ENCODE results near the gene ARHGEF28.

ARHGEF28 gene

GRCh38 chr5:73823508-73823925, 197.5 kb downstream of the ARHGEF28 start:
- DNase-seq = no peak

DNA sequence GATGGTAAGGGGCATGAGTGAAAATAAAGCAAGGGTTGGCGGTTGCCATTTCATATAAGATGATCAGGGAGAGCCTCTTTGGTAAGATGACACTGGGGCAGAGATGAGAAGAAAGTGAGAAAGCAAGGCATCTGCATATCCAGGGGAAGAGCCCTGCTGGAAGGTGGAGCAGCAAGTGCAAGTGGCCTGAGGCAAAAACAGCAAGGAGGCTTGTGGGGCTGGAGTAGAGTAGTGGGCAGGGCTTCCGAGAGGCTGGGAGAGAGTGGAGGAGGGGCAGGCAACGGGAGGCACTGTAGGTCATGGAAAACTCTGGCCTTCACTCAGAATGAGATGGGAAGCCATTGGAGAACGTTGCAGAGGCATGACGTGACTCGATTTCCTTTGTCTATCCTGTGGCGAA, 199.2 kb downstream of the ARHGEF28 start:
- DNase-seq = no peak

DNA sequence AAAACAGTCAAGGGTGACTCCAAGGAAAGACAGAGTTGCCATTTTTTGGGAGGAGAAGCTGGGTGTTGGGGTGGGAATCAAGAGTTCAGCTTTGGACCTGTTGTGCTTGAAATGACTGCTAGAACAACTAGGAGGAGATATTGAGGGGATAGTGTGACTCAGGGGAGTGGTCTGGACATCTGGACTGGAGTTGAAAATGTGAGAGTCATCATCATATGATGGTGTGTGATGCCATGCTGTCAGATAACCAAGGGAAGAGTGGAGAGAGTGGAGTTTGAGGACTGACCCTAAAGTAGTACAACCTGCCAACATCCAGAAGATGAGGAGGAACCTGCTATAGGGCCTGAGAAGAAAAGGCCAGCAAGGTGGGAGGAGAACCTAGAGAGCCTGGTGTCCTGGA, 199.7 kb downstream of the ARHGEF28 start:
- no peak for DNase-seq

DNA sequence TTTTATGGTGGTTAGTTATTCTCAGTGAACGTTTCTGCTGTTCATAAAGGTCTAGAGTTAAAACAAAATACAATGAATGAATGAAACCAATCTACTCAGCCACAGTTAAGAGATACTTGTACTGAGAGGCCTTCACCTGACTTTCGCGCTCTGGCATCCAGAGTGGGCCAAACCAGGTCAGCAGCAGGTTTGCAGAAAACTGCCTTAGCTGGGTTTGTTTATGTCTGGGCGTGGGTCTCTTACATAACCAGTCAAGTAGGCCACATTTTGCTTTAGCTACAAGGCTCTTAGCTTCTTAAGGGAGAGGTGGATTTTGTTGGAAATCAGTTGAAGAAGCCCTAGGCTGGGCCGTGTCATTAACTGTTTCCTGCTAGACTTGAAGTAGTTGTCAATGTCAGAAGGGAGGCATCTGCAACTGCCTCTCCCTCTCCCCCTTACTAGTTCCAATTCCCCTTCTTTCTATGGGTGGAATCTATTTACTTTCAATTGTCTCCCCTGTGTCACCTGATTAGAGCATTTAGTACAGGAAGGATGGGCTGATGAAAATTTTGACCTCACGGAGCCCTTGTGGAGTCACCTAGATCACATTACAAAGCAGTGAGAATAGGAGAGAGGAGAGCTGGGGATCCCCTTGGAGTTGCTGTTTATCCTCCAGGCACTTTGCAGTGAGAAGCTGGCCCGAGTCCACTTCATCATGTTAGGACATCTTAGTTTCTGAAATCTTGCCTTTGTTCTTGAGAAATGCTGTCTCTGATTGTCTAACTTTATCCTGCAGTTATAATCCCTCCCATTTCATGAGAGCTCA, 200.5 kb downstream of the ARHGEF28 start:
- DNase-seq = no peak

DNA sequence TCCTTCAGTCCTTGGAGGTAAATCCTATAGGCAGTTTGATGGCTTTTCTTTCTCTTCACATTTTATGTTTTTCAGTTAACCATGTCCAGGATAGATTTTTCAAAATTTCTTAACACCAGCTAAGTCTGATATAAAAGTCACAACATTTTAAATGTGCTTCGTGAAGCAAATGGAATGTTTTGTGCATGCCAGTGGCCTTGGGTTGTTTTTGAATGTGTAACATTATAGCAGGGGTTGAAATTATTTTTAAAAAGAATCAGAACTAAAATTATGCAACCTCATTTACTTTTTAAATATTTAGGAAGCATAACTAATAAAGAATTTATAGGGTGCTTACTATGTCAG, 201.1 kb downstream of the ARHGEF28 start:
- DNase-seq = no peak

DNA sequence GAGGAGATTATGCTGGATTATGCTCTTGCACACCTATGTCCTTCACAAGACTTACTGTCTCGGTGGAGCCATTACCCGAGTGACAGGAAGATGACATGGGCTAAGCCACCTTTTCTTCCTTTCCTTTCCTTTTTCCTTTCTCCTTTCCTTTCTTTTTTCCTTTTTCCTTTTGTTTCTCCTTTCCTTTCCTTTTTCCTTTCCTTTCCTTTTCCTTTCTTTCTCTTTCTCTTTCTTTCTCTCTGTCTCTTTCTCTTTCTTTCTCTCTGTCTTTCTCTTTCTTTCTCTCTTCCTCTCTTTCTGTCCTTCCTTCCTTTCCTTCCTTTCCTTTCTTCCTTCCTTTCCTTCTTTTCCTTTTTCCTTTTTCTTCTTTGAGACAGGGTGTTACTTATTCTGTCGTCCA, 202.5 kb downstream of the ARHGEF28 start:
- DNase-seq = no peak

DNA sequence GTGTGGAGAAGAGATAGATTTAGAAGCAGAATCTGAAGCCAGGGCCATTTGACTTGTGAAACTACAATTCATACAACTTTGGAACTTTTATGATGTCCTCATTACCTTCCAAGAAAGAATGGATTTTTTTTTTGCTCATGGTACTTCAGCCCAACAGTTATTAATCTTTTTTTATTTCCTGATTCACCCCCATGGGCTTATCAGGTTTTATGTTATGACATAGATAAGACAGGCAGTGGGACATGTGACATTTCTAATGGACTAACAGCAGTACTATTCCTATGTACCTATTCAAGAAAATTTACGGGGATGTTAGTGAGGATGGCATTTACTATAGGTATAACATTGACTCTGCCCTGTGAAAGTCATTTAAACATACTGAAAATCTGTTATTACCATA, 204.7 kb downstream of the ARHGEF28 start:
- DNase-seq = no peak

DNA sequence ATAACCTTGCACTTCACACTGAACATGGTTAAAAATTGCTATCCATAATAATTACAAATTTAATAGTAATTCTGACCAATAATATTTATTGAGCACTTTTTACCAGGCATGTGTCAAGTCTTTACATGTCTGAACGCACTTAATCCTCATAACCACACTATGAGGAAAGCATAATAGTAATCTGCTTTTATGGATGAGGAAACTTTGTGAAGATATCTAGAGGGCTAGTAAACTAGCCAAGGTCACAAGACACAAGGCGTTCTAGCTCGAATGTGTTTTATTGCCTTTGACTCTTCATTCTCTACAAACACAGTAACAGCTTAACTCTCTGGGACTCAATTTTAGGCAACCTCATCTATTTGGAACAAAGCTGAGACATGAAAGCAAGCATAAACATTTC, 205.1 kb downstream of the ARHGEF28 start:
- no peak for DNase-seq

GRCh38 chr5:73834693-73835092, 208.7 kb downstream of the ARHGEF28 start:
- no peak for DNase-seq

DNA sequence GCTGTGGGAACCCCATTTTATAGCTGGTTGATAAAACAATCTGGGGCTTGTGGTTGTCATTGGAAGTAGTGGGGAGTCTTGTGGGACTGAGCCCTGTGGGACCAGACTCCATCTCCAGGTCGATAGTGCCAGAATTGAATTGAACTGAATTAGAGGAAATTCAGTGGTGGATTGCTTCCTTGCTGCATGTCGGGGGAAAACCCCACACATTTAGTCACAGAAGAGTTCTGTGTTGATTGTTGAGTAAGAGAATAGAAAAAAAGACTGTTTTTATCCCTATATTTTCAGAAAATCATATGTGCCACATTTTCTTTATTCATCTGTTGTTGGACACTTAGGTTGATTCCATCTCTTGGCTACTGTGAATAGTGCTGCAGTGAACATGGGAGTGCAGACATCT, 209.7 kb downstream of the ARHGEF28 start:
- DNase-seq = no peak

DNA sequence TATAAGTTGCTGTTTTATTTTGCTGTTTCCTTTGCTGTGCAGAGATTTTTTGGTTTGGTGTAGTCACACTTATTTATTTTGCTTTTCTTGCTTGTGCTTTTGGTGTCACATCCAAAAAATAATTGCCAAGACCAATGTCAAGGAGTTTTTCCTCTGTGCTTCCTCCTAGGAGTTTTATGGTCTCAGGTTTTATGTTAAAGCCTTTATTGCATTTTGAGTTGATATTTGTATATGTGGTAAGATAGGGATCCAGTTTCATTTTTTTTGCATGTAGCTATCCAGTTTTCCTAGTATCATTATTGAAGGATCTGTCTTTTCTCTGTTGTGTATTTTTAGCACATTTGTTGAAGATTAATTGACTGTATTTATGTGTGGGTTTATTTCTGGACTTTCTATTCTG, 210.6 kb downstream of the ARHGEF28 start:
- DNase-seq = no peak

DNA sequence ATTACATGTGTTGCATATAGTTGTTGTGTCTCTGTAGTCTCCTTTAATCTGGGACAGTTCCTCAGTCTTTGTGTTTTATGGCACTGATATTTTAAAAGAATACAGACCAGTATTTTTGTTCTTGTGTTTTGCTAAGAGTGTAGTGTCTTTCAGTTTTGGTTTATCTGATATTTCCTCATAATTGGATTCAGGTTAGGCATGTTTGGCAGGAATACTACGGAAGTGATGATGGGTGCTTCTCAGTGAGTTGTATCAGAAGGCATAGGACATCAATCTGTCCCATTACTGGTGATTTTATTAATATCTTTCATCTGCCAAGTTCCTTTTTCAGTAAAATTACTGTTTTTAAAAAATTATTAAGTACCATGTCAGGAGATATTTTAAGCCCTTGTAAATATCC, 212.9 kb downstream of the ARHGEF28 start:
- no peak for DNase-seq

GRCh38 chr5:73841641-73842040, 215.6 kb downstream of the ARHGEF28 start:
- no peak for DNase-seq

DNA sequence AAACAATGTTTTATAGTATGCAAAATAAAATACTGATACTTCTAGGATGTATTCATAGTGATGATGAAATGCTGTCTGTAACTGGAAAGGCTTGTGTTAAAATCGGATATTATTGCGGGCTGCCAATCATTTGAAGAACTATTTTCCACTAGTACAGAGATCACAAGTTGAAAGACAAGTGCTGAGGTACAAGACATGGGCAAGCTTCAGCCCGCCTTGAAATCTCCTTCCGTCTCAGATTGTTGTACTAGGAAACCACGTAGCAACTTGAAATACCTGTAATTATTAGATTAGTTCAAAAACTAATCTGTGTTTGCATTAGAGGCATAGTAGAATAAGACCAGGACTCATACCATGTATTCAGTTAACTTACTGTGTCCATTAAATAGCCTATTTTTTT, 218.2 kb downstream of the ARHGEF28 start:
- no peak for DNase-seq

GRCh38 chr5:73851471-73852181, 225.6 kb downstream of the ARHGEF28 start:
- DNase-seq = no peak

GRCh38 chr5:73853091-73853490, 227.1 kb downstream of the ARHGEF28 start:
- DNase-seq = no peak

- DNase-seq = no peak
These were observed 231.0 kb downstream of the ARHGEF28 start for GRCh38 chr5:73856997-73857396.

- DNase-seq = no peak
These were observed 231.4 kb downstream of the ARHGEF28 start for GRCh38 chr5:73857446-73857845.

GRCh38 chr5:73858054-73858453, 232.1 kb downstream of the ARHGEF28 start:
- no peak for DNase-seq

GRCh38 chr5:73858776-73859175, 232.8 kb downstream of the ARHGEF28 start:
- DNase-seq = no peak

DNA sequence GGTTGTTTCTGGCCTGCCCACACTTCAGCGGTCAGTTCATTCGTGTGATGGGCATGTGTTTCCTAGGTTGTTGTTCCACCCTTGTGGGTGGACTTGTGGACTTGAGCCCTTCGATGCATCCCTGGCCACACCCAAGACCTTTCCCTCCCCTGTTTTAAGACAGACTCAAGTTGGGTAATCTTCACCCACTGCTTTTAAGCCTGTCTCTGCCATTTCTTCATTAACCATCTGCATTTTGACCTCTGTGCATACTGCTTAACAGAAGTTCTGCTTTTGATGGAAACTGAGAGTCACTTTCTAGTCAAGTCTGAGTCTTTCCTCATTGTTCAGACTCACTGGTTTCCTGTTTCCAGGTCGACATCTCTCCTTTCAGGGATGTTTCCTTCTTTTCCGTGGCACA, 233.7 kb downstream of the ARHGEF28 start:
- DNase-seq = no peak

GRCh38 chr5:73861313-73861988, 235.5 kb downstream of the ARHGEF28 start:
- DNase-seq = no peak

DNA sequence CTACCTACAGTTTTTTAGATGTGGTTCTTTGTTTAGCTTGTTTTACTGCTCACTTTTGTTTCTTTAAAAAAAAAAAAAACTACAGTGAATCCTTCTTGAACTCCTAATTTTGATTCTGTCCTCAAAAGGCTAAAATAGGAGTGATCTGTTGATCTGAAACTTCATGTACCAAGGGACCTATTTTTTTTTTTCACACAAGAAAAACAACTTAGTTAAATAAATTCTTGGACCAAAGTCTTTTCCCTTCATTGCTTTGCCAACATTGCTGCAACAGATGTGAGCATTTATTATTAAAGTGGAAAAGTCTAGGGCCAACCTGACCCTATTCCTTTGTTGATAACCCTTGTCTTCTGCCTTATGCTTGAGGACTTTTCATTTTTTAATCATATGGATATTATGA, 236.8 kb downstream of the ARHGEF28 start:
- DNase-seq = no peak

- DNase-seq = no peak
These were observed 237.9 kb downstream of the ARHGEF28 start for GRCh38 chr5:73863876-73864275.

Measured in NCI-H2171 (cell line).